GM21360 (cell line): Measurements from ENCODE around the gene ZFR.
A peak's percentile ranks its signal among the peaks of the same experiment; 100 is the strongest.
"Not testable (repeated sequence)": the region's sequence is repeated elsewhere in the genome, so short reads cannot be mapped to it uniquely, and the experiment has no call there.

Experiments used
- ATAC-seq: cut with Tn5 transposase; IDR thresholded peaks from one replicate; pipeline ENCODE4 v1.9.1; 2021; ENCODE audit warnings: mild to moderate bottlenecking, moderate library complexity; ENCODE audit not compliant: unreplicated experiment

ZFR gene

DNA sequence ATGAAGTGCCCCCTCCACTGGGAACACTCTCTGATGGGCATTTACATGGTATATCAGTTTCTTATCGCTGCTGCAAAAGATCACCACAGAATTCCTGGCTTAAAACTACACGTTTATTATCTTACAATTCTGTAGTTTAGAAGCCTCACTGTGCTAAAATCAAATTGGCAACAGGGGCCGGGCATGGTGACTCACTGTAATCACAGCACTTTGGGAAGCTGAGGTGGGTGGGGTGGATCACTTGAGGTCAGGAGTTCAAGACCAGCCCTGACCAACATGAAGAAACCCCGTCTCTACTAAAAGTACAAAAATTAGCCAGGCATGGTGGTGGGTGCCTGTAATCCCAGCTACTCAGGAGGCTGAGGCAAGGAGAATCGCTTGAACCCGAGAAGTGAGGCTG lies 7.8 kb upstream of the ZFR start:
- not testable (repeated sequence) for ATAC-seq

DNA sequence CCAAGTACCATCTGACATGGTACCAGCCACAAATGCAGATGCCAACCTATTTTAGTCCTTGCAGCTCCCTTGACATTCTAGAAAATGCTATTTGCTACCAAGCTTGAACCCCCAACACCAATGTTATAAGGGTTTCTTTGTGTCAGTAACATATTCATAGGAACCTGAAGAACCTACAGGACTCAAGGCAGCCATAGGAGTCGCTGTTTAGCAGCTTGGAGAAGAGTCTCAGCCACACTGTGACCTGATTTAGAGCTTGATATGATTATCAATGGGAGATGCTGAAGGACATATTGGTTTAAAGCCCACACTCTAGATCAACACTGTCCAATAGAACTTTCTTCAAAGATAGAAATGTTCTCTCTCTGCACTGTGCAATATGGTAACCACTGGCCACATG lies 6.4 kb upstream of the ZFR start:
- no peak for ATAC-seq

DNA sequence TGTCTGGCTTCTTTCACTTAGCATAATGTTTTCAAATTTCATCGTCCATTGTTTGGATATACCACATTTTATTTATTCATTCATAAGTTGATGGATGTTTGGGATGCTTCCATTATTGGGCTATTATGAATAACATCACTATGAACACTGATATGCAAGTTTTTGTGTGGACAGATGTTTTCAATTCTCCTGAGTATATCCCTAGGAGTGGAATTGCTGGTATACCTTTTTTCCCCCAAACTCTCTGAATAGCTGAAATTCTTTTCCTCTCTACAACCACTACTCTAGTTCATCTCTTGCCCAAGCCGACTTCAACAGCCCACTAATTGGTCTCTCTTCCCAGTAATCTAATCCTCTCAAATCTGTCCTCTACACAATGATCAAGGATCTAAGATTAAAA lies 4.7 kb upstream of the ZFR start:
- ATAC-seq: no peak

DNA sequence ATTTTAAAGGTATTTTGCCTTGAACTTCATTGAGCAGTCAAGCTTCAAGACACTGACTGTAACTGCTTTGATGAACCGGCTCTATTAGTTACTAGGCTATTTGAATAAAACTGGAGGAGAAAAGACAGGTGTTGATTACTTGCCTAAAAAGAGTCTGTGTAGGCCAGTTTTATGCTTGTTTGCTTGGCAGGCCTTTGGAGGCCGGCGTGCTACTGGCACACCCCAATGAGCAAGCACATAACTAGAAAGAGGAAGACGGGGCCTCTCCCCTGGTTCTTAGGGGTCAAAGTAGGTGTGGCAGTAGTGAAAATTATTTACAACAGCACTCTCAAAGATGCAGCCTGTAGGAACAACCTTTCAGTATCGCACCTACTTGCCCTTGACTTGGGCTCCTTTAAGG lies 2.1 kb upstream of the ZFR start:
- no peak for ATAC-seq

DNA sequence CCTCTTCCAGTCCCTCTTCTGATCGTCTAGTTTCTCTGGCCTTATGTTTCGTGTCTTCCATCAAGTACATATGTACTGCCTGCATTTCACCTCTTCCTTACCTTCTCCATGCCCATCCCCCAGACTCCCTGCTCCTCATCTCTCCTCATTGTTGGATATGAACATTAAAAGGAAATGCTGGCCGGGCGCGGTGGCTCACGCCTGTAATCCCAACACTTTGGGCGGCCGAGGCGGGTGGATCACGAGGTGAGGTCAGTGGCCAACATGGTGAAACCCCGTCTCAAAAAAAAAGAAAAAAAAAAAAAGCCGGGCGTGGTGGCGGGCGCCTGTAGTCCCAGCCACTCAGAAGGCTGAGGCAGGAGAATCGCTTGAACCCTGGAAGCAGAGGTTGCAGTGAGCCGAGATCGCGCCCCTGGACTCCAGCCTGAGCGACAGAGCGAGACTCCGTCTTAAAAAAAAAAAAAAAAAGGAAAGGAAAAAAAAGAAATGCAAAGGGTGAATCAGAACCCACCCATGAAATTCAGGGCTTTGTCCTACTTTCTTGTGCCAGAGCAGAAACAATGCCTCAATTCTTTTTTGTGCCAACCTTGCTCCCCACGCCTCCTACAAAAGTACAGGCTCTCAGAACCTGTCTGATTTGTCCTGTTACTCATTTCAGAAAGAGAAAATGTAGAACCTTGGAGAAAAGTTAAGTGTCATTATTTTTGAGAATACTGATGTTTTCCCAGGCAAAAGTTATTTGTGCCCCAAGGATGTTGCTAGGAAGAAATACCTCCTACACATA lies 1.5 kb upstream of the ZFR start:
- no peak for ATAC-seq

DNA sequence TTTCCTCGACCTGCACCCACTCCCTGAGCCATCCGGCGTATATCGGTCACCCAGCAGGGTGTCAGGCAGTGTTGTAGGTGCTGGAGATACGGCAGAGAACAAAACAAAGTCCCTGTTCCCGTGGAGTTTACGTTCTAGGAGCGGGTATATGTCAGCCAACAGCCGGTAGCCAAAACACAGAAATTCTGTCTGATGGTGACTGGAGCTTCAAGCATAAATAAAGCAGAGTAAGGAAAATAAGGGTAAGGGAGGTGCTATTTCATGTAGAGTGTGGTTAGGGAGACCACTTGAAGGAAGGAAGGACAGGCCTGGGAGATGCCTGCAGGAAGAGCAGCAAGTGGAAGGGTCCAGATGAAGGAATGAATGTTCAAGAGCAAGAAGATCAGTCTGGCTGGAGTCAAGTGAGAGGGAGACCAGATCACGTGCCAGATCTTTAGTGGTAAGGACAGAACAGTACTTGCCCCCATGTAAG lies 783 bp upstream of the ZFR start:
- ATAC-seq: no peak

DNA sequence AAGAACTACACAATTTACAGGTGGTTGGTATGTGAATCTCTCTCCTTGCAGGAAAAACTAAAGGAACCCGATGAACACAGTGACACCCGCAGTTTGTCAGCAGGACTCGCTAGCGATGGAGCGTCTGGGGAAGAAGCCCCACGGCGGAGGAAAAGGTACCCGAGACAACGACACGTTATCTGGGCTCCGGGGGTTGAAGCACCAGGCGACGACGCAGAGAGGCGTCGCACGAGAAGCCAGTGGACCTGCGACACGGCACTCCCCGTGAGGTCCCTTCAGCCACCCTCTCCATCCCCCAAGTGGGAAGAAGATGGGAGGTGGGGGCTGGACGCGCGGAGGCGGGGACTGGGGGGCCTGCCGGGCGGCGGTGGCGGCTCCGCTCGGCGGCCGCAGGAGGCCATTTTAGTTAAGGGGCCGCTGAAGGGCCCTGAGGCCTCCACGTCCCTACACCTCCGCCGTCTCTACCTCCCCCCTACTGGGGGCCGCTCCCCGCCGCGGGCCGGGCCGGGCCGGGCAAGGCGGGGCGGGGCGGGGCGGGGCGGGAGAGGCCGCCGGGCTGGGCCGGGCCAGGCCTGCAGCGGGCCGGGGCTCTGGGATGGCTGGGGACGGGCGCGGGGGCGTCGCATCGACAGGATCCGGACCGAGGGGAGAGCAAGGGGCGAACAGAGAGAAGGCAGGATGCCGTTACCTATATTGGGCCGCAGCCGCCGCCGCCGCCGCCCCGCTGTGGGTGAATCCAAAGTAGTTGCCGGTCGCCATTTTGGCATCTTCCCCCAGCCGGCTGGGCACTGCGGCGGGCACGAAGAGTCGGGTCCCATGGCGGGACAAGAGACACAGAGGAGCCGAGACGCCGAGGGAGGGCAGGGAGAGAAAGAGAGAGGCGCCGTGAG lies 754 bp downstream of the ZFR start:
- ATAC-seq: peak; percentile 37

DNA sequence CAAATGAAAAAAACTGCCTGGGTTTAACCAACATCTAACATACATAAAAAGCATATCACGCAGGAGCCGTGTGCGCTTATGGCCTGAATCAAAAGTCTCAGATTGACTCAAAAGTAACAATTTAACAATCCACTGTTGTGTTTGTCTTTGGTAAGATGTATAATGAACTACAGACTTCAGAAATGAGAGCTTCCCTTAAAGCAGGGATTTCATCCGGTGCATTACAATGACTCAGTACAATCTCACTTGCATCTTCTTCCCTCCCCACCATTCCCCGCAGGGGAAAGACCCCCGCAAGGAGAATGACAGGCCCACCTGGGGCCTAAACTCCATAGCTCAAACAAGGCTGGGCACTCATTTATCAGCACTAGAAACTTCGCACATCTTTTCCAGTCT lies 1.4 kb downstream of the ZFR start:
- ATAC-seq: peak; percentile 10

DNA sequence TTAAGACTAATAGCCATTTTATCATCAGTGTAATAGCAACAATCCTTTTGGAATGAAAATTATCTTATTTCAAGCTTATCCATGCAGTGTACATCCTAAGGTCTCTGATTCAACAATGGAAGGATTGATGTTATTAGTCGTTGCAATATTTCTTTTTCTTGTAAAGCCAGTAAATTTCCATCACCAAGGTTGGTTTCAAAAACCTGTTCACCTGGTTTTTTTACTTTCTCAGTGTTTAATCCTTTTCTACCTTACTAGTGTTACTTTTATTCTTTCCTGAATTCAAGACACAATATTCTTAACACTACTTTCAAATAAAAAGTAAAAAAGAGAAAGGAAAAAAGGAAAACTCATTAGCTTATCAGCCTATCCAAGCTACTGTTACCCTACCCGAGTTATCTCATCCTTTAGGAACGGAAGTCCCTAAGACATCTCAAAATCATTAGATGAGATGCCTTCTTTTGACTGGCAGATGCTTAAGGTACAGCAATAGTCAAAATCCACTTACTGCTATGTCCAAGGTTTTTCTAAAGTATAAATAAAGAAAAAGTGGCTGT lies 5.4 kb downstream of the ZFR start:
- no peak for ATAC-seq

DNA sequence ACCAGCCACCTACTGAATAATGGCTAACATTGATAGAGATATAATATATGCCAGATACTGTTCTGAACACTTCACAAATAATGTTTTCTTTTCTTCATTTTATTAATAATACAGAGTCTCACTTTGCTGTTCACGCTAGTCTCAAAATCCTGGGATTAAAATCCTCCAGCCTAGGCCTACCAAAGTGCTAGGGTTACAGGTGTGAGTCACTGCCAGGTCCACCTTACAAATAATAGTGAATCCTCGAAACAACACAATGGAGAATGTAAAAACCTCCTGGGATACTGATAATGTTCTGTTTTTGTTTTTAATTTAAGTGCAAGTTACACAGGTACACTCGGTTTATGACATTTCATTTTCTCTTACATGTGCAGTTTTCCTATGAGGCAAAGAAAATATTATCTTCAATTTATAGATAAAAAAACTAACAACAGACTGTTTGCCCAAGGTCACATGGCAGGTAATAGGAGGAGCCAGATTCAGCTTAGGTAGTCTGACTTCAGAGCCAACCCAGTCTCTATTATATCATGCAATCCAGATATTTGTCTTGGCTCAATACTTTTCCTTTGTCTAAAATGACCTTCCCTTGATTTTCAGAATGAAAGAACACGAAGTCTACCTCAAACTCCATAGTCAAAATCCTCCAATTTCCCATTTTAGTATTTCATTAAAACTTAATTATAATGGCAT lies 7.8 kb downstream of the ZFR start:
- ATAC-seq: no peak

DNA sequence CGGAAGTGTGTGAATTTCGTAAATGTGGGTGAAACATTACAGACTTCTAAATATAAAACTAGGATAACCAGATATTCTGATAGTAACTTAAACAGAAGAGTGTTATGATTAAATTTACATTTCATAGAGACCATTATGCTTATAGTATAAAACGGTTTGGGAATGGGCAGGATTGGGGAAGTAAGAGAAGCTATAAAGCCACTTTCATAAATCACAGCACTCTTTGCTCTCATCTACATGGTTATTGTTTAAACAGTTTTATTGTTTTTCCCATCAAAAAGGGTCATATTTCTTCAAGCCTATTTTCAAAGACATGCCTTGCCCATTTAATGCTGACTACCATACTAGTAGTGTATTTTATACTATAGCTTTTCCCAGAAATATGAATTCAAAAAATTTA lies 9.2 kb downstream of the ZFR start:
- ATAC-seq: no peak

DNA sequence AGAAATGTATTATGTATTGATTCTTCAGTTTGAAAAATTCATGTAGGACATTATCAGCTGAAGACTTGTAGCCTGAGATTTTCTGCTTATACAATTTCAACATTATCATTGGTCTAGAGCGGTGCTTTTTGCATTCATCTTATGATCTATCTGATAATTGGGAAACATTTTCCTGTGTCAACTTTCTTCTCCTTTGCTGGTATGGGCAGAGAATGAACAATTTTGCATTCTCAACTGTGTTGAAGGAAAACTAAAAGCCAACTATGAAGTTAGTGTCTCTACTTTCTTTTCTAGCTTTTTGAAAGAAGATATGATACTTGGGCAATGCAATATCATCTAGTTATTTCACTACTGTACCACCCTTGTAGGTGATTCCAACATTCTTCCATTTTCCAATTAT lies 10.3 kb downstream of the ZFR start:
- ATAC-seq: no peak

DNA sequence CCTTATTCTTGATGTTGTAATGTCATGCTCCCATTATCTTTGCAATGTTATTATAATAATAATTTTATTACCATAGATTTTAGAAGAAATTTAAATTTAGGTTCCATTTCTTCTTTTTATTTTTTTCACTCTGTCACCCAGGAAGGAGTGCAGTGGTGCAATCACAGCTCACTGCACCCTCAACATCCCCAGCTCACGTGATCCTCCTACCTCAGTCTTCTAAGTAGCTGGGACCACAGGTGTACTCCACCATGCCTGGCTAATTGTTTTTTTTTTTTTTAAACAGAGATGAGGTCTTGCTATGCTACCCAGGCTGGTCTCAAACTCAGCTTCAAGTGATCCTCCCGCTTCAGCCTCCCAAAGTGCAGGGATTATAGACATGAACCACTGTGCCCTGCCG lies 11.9 kb downstream of the ZFR start:
- no peak for ATAC-seq

DNA sequence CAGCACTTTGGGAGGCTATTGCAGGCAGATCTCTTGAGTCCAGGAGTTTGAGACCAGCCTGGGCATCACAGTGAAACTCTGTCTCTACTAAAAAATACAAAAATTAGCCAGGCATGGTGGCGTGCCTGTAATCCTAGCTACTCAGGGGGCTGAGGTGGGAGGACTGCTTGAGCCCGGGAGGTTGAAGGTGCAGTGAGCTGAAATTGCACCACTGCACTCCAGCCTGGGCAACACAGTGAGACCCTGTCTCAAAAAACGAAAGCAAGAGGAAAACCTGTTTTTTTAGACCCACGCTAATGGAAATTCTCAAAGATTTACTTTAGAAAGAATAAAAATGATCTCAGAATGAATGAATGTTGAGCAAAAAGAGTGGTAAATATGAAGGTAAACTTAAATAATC lies 13.7 kb downstream of the ZFR start:
- ATAC-seq: not testable (repeated sequence)

DNA sequence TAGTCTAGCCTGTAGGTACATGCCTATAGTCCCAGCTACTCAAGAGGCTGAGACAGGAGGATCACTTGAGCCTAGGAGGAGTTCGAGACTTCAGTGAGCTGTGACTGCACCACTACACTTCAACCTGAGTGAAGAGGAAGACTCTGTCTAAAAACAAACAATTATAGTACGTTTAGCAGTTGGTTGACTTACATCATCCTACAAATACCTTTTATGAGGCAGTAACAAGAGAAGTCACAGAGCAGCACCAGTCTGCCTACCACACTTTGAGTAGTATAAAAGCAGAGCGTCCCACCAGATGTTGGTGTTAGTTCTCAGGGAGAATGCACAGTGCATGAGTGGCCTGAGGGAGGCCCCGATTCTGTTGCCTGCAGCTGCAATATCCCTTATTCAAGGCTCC lies 16.1 kb downstream of the ZFR start:
- no peak for ATAC-seq

DNA sequence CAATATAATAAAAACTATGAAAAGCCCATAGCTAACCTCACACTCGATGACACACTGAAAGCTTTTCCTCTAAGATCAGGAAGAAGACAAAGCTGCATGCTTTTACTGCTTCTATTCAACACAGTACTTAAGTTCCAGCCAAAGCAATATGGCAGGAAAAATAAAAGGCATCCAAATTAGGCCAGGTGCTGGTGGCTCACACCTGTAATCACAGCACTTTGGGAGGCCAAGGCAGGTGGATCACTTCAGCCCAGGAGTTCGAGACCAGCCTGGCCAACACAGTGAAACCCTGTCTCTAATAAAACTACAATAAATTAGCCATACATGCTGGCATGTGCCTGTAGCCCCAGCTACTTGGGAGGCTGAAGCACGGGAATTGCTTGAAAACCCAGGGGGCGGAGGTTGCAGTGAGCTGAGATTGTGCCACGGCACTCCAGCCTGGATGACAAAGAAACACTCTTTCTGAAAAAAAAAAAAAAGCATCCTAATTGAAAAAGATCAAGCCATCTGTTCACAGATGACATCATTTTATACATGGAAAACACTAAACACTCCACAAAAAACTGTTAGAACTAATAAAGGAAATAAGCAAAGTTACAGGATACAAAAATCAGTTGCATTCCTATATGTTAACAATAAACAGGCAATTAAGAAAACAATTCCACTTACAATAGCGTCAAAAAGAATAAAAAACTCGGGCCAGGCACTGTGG lies 17.9 kb downstream of the ZFR start:
- no peak for ATAC-seq

DNA sequence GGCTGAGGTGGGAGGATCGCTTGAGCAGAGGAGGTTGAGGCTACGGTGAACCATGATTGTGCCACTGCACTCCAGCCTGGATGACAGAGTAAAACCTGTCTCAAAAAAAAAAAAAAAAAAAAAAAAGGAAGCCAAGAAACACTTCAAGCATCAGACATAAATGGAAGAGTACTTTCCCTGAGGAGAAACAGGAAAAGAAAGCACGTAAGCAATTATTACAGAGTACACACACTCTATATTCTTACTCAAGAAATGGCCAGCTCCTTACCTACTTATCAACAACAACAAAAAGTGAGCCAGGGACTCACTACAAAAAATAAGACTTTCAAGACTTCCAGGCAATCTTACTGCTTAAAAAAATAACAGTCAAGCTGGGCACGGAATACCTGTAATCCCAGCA lies 21.8 kb downstream of the ZFR start:
- no peak for ATAC-seq

DNA sequence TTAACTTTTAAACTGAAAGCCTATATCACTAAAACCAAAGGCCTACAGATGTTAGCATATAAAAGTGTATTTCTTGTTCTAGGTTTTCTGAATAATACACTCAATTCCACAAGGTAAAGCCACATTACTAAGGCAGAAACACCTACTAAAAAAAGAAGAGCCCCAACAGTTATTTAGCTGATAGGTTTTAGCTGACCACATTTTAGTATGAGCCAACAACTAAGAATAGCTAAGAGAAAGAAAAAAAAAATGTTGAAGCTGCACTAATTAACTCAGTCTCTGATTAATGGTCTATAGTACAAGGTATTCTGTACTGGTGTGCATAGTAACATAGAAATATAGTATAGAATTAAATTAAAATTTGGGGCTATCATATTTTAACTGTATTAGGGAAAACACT lies 23.5 kb downstream of the ZFR start:
- peak; percentile 52 for ATAC-seq

DNA sequence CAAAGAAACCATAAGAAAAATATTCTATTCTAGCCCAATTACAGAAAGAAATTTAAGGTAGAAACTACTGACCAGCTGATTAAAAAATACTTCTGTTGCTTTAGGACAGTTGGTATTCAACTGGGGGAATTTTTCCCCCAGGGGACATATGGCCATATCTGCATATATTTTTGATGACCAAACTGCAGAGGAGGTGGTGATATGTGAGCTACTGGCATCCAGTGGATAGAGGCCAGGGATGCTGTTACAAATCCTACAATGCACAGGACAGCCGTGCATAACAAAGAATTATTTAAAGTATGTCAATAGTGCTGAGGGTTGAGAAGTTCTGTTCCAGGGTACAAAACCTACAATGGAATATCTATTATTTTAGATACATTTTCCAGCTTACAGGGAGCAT lies 24.0 kb downstream of the ZFR start:
- no peak for ATAC-seq

DNA sequence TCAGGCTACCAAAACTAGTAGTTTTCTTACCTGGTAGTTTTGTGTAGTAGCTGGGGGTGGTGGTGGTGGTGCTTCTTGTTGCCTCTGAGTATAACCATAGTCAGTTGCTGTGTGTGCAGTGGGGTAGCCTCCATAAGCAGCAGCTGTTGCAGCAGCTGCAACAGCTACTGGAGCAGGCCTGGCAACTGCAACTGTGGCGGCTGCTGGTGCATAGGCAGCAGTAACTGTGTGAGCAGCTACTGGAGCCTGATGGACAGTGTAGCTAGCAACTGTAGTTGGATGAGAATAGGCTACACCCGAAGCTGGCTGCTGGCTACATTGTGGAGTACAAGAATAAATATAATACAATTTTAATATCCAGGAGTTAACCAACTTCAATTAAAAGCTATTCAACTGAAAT lies 24.7 kb downstream of the ZFR start:
- ATAC-seq: no peak
